Kidney epithelial cell (primary cell): ENCODE measurements around the gene MRM1. TPM values are rescaled to one million over a fixed set of nuclear protein-coding genes. Genes with fewer than 3 reads are reported as not detected.

Source experiments
- DNase-seq: peaks from one replicate; pipeline ENCODE4 v3.0.0-alpha.2; 2010; ENCODE audit warnings: low read depth
- H3K27me3 ChIP-seq: 2 replicates; pipeline ENCODE4 v1.6.0; 2011; ENCODE audit warnings: low read length; ENCODE audit not compliant: control insufficient read depth, insufficient read depth
- H3K36me3 ChIP-seq: 2 replicates; pipeline ENCODE4 v1.5.1; 2011; ENCODE audit warnings: low read length; ENCODE audit not compliant: control insufficient read depth, insufficient read depth
- H3K4me3 ChIP-seq: 2 replicates; pipeline ENCODE4 v1.5.1; 2011; ENCODE audit warnings: low read depth, mild to moderate bottlenecking, control low read depth, low read length
- CTCF ChIP-seq: IDR thresholded peaks from 2 replicates; pipeline ENCODE4 v1.5.1; 2011; ENCODE audit warnings: mild to moderate bottlenecking, moderate library complexity, low read length, control low read depth, inconsistent platforms; ENCODE audit not compliant: insufficient read depth, poor library complexity, severe bottlenecking
- total RNA-seq: library from RNA; depleted of rRNA; stranded (reverse); fragments of >200 nt; gene quantifications from 2 replicates; pipeline ENCODE4 v1.2.3, GENCODE V29; 2015

The MRM1 gene
- total RNA-seq, 1 donor from 2014 or later = 6.6 TPM

GRCh38 chr17:36616061-36617029, 15.0 kb downstream of the MRM1 start:
- no peak for DNase-seq
- no peak overlapping the region for H3K4me3 ChIP-seq
- H3K36me3 ChIP-seq = no peaks in the 10 kb centered on the region
- no peak for TF ChIP-seq CTCF
- H3K27me3 ChIP-seq = peaks cover 15% of the 10 kb centered on the region

GRCh38 chr17:36617773-36618172, 16.4 kb downstream of the MRM1 start:
- no peak for TF ChIP-seq CTCF
- Histone ChIP-seq H3K27me3 (peaks cover 15% of the 10 kb centered on the region), H3K36me3 (no peaks in the 10 kb centered on the region), H3K4me3 (no peak overlapping the region)
- no peak for DNase-seq

GRCh38 chr17:36623281-36623680, 21.9 kb downstream of the MRM1 start:
- Histone ChIP-seq H3K36me3 (no peaks in the 10 kb centered on the region), H3K27me3 (peaks cover 20% of the 10 kb centered on the region), H3K4me3 (no peak overlapping the region)
- DNase-seq = no peak
- TF ChIP-seq CTCF = no peak

- Histone ChIP-seq H3K4me3 (no peak overlapping the region), H3K27me3 (peaks cover 21% of the 10 kb centered on the region), H3K36me3 (no peaks in the 10 kb centered on the region)
- TF ChIP-seq CTCF = no peak
- DNase-seq = no peak
Measured at GRCh38 chr17:36625188-36625587, 23.8 kb downstream of the MRM1 start.

DNA sequence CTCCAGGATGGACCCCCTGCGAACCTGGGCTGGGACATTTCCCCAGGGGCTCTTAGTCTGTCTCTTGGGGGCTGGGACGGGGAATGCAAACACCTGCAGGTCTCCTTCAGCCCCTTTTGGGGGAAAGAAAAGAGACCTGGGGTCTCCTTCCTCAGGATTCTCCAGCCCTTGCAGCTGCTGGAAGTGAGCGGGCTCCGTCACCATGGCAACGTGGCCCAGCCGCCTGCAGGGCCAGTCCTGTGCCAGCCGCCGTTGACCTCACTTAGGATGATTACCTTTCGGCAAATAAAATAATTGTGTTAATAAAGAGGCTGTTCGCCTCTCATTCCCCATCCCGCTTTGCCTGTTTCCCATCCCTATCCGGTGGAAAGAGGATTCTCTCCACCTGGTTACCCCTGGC, 25.7 kb downstream of the MRM1 start:
- H3K27me3 ChIP-seq = peaks cover 18% of the 10 kb centered on the region
- no peak overlapping the region for H3K4me3 ChIP-seq
- no peaks in the 10 kb centered on the region for H3K36me3 ChIP-seq
- TF ChIP-seq CTCF = no peak
- no peak for DNase-seq
